ENCODE results near the gene SNX24. TPM values are rescaled to one million over a fixed set of nuclear protein-coding genes. Genes with fewer than 3 reads are reported as not detected.

Gene SNX24
- total RNA-seq, 1 experiment from 2014 or later = 10.8 TPM

- RAD21 ChIA-PET (ENCODE audit: low non-redundant PET in 1 of 2, low total read pairs in 2 of 2, uncharacterized antibody in 2 of 2, unreplicated experiment in 2 of 2) = no interaction called here
- no peak for ATAC-seq
- POLR2A ChIA-PET = no interaction called here
Measured at GRCh38 chr5:122882831-122883230, 37.4 kb downstream of the SNX24 start.

GRCh38 chr5:122885045-122885517 lies 39.7 kb downstream of the SNX24 start:
- Histone ChIP-seq H3K9me2 (ENCODE audit: insufficient read depth) (no peaks in the 10 kb centered on the region), H3K4me2 (ENCODE audit: low read length) (no peak overlapping the region), H3K79me2 (ENCODE audit: insufficient read depth, low read length) (no peaks in the 10 kb centered on the region), H3K36me3 (ENCODE audit: control insufficient read depth in 1 of 2, insufficient read depth in 2 of 2, low read length in 2 of 2) (no peaks in the 10 kb centered on the region), H4K20me1 (ENCODE audit: insufficient read depth) (no peaks in the 10 kb centered on the region), H3K9me3 (ENCODE audit: control insufficient read depth in 1 of 2, insufficient read depth in 1 of 2, low read depth in 1 of 2, low read length in 2 of 2) (no peaks in the 10 kb centered on the region), H3K4me3 (replicated peaks in 1 of 2; ENCODE audit: low read depth in 1 of 2, low read length in 2 of 2) (no peak overlapping the region), H3K27me3 (ENCODE audit: insufficient read depth, low read length) (no peaks in the 10 kb centered on the region), H3K4me1 (ENCODE audit: control insufficient read depth in 1 of 2, insufficient read depth in 2 of 2, low read length in 2 of 2) (no peaks in the 10 kb centered on the region), H2AFZ (ENCODE audit: low read depth, low read length, poor library complexity, severe bottlenecking) (no peak overlapping the region), H3K9ac (ENCODE audit: low read length) (no peak overlapping the region), H3K27ac (ENCODE audit: low read depth, low read length) (no peak overlapping the region)
- ChIA-PET CTCF (no interaction called here), RAD21 (ENCODE audit: low non-redundant PET in 1 of 2, low total read pairs in 2 of 2, uncharacterized antibody in 2 of 2, unreplicated experiment in 2 of 2) (no interaction called here), POLR2A (no interaction called here)
- ATAC-seq (no peak), DNase-seq (ENCODE audit: low read depth, low spot score) (no peak)
- no TSS peak for BruUV-seq (replicated peaks)
- intact Hi-C loops (cut with micrococcal nuclease) = loop anchor here (10.0 kb wide), 1 partner anchor 180 kb away; no protein-coding TSS in a partner anchor
- TF ChIP-seq CEBPB (IDR thresholded peaks at IDR 0.05; ENCODE audit: low read depth) (no peak), SIN3A (IDR thresholded peaks at IDR 0.05; ENCODE audit: low read depth) (no peak), EGR1 (IDR thresholded peaks at IDR 0.05; ENCODE audit: low read depth) (no peak), REST (IDR thresholded peaks at IDR 0.05; ENCODE audit: low read depth) (no peak), CBX3 (IDR thresholded peaks at IDR 0.05; ENCODE audit: low read depth) (no peak), ZBTB33 (IDR thresholded peaks at IDR 0.05; ENCODE audit: extremely low read depth, insufficient replicate concordance, low read length) (no peak), YY1 (IDR thresholded peaks at IDR 0.05; ENCODE audit: extremely low read depth, insufficient replicate concordance, low read depth, low read length) (no peak), MAX (IDR thresholded peaks at IDR 0.05) (no peak), SRF (IDR thresholded peaks at IDR 0.05; ENCODE audit: low read depth) (no peak)

More at GRCh38 chr5:122882831-122883230, 37.4 kb downstream of the SNX24 start:
- BruUV-seq (replicated peaks) = no TSS peak
- no peak for DNase-seq (ENCODE audit: low read depth, low spot score)
- Histone ChIP-seq H4K20me1 (ENCODE audit: insufficient read depth) (no peaks in the 10 kb centered on the region), H3K27me3 (ENCODE audit: insufficient read depth, low read length) (no peaks in the 10 kb centered on the region), H3K79me2 (ENCODE audit: insufficient read depth, low read length) (no peaks in the 10 kb centered on the region), H3K4me2 (ENCODE audit: low read length) (no peak overlapping the region), H3K9ac (ENCODE audit: low read length) (no peak overlapping the region), H3K9me3 (ENCODE audit: control insufficient read depth in 1 of 2, insufficient read depth in 1 of 2, low read depth in 1 of 2, low read length in 2 of 2) (no peaks in the 10 kb centered on the region), H3K4me3 (replicated peaks in 1 of 2; ENCODE audit: low read depth in 1 of 2, low read length in 2 of 2) (no peak overlapping the region), H3K4me1 (ENCODE audit: control insufficient read depth in 1 of 2, insufficient read depth in 2 of 2, low read length in 2 of 2) (no peaks in the 10 kb centered on the region), H3K27ac (ENCODE audit: low read depth, low read length) (no peak overlapping the region), H2AFZ (ENCODE audit: low read depth, low read length, poor library complexity, severe bottlenecking) (no peak overlapping the region), H3K36me3 (ENCODE audit: control insufficient read depth in 1 of 2, insufficient read depth in 2 of 2, low read length in 2 of 2) (no peaks in the 10 kb centered on the region), H3K9me2 (ENCODE audit: insufficient read depth) (no peaks in the 10 kb centered on the region)
- CTCF ChIA-PET = no interaction called here
- intact Hi-C loops (cut with micrococcal nuclease) = loop anchor here (10.0 kb wide), 1 partner anchor 178 kb away; no protein-coding TSS in a partner anchor
- TF ChIP-seq SP1 (IDR thresholded peaks at IDR 0.05; ENCODE audit: low read depth) = no peak
- TF ChIP-seq EZH2 (IDR thresholded peaks at IDR 0.05) = no peak
- TF ChIP-seq ZFX (IDR thresholded peaks at IDR 0.05) = no peak
- no peak for TF ChIP-seq ATF3 (IDR thresholded peaks at IDR 0.05)
- no peak for TF ChIP-seq EZH2phosphoT487 (IDR thresholded peaks at IDR 0.05; ENCODE audit: borderline replicate concordance)
- no peak for TF ChIP-seq TCF7L2 (IDR thresholded peaks at IDR 0.05; ENCODE audit: borderline replicate concordance, extremely low read depth, insufficient read depth, insufficient read length)
- no peak for TF ChIP-seq SRF (IDR thresholded peaks at IDR 0.05; ENCODE audit: low read depth)
